Esophagus muscularis mucosa (tissue), 4 donors: ENCODE measurements around the gene FOXN1. TPM values are rescaled to one million over a fixed set of nuclear protein-coding genes. Genes with fewer than 3 reads are reported as not detected.

ENCODE experiments used
- DNase-seq: peaks from one replicate; pipeline ENCODE4 v3.0.0-alpha.2; 2017; ENCODE audit errors: extremely low spot score
- H3K27ac ChIP-seq, 4 donors: fragments of 200-600 bp; sonication (generic); replicated peaks in 1 of 4; 1 replicate in 3 of 4; 2 replicates in 1 of 4; pipeline ENCODE4 v1.5.1; 2016 to 2019; ENCODE audit warnings: mild to moderate bottlenecking in 1 of 4
- H3K27me3 ChIP-seq, 4 donors: fragments of 200-600 bp; sonication (generic); one replicate each; pipeline versions ENCODE4 v1.5.1 to v1.6.0; 2016 to 2019
- H3K36me3 ChIP-seq, 4 donors: fragments of 200-600 bp; sonication (generic); one replicate each; pipeline ENCODE4 v1.5.1; 2016 to 2019
- H3K4me1 ChIP-seq, 4 donors: fragments of 200-600 bp; sonication (generic); one replicate each; pipeline ENCODE4 v1.5.1; 2016 to 2019
- H3K4me3 ChIP-seq, 4 donors: fragments of 200-600 bp; sonication (generic); 1 replicate in 2 of 4; 2 replicates in 2 of 4; pipeline ENCODE4 v1.5.1; 2016 to 2019; ENCODE audit warnings: mild to moderate bottlenecking in 4 of 4, moderate library complexity in 1 of 4
- H3K9me3 ChIP-seq, 4 donors: fragments of 200-600 bp; sonication (generic); 1 replicate in 3 of 4; 2 replicates in 1 of 4; pipeline ENCODE4 v1.5.1; 2016 to 2019
- CTCF ChIP-seq, 3 experiments: fragments of 200-600 bp in 2 of 3; fragments of 450-650 bp in 1 of 3; sonication (generic) in 2 of 3; IDR thresholded peaks; one replicate each; pipeline ENCODE4 v1.5.1; 2017 to 2019; ENCODE audit warnings: antibody characterized with exemption in 3 of 3, mild to moderate bottlenecking in 2 of 3, moderate library complexity in 1 of 3
- EP300 ChIP-seq: sonication (generic); formaldehyde crosslinking; IDR thresholded peaks from one replicate; pipeline ENCODE4 v1.6.1; 2017; ENCODE audit warnings: antibody characterized with exemption
- POLR2A ChIP-seq: fragments of 450-650 bp; IDR thresholded peaks from one replicate; pipeline ENCODE4 v1.6.1; 2017; ENCODE audit warnings: antibody characterized with exemption, moderate library complexity, mild to moderate bottlenecking, low read depth
- POLR2AphosphoS5 ChIP-seq, 2 donors: sonication (generic); formaldehyde crosslinking; IDR thresholded peaks; one replicate each; pipeline ENCODE4 v1.6.1; 2017; ENCODE audit warnings: antibody characterized with exemption in 2 of 2
- WGBS: methylation state at CpG from one replicate; pipeline ENCODE4 v1.1.5; 2018; 5-methylcytosine and 5-hydroxymethylcytosine counted together
- intact Hi-C: fragments of 100-400 bp; cut with DNase I; formaldehyde crosslinking; loops from one replicate; pipeline ENCODE4 v1.15.1; 2023
- total RNA-seq, 4 donors: library from RNA; depleted of rRNA; stranded (reverse); fragments of >200 nt; gene quantifications; one replicate each; pipeline versions ENCODE4 v1.1.0 to v1.2.1, GENCODE V29; 2016

FOXN1 gene
- total RNA-seq, 4 donors from 2014 or later, result not detected

GRCh38 chr17:28550858-28551257 is 44.7 kb downstream of the FOXN1 start:
- WGBS, result no CpG with 5 or more reads among the region's 1 CpG
- H3K4me1 ChIP-seq, result peaks cover 16 to 46% (median 35%) of the 10 kb centered on the region in 4 donors
- no peak overlapping the region for H3K4me3 ChIP-seq
- no peak overlapping the region for H3K27ac ChIP-seq
- no peak for DNase-seq
- intact Hi-C loops, result loop anchor here (5.0 kb wide), 1 partner anchor 46 kb away; the partner anchor contains the start of gene SPAG5
- no peaks in the 10 kb centered on the region for H3K27me3 ChIP-seq
- H3K36me3 ChIP-seq, result peaks cover 16 to 44% (median 38%) of the 10 kb centered on the region in 4 donors
- TF ChIP-seq POLR2AphosphoS5 (IDR thresholded peaks at IDR 0.05) (no peak), CTCF (IDR thresholded peaks at IDR 0.05) (no peak), POLR2A (no peak), EP300 (no peak)
- no peaks in the 10 kb centered on the region for H3K9me3 ChIP-seq

- intact Hi-C loops, result loop anchor here (5.0 kb wide), 1 partner anchor 46 kb away; the partner anchor contains the start of gene SPAG5
- Histone ChIP-seq H3K4me3 (peak overlapping the region; percentile 77 to 91 (median 84)), H3K9me3 (no peaks in the 10 kb centered on the region), H3K36me3 (peaks cover 24 to 45% (median 42%) of the 10 kb centered on the region in 4 donors), H3K27me3 (no peaks in the 10 kb centered on the region), H3K27ac (peak overlapping the region; percentile 62 to 80 (median 78)), H3K4me1 (peaks cover 16 to 46% (median 35%) of the 10 kb centered on the region in 4 donors)
- TF ChIP-seq CTCF (IDR thresholded peaks at IDR 0.05), result no peak
- TF ChIP-seq POLR2AphosphoS5 (IDR thresholded peaks at IDR 0.05), result no peak
- TF ChIP-seq POLR2A, result no peak
- WGBS, result 16% methylated on average over 10 of the region's 10 CpGs
- no peak for DNase-seq
These were observed 45.5 kb downstream of the FOXN1 start for GRCh38 chr17:28551421-28552175.

- H3K4me1 ChIP-seq, result peaks cover 16 to 46% (median 35%) of the 10 kb centered on the region in 4 donors
- peak within 1 kb of the TSS; percentile 62 to 80 (median 78) for H3K27ac ChIP-seq
- intact Hi-C loops, result loop anchor here (5.0 kb wide), 1 partner anchor 45 kb away; the partner anchor contains the start of gene SPAG5
- no peaks in the 10 kb centered on the region for H3K27me3 ChIP-seq
- WGBS, result 6% methylated on average over 15 of the region's 67 CpGs
- no peak for DNase-seq
- peak within 1 kb of the TSS; percentile 77 to 91 (median 84) for H3K4me3 ChIP-seq
- H3K9me3 ChIP-seq, result no peaks in the 10 kb centered on the region
- TF ChIP-seq EP300, result no peak
- no peak for TF ChIP-seq CTCF (IDR thresholded peaks at IDR 0.05)
- TF ChIP-seq POLR2AphosphoS5 (IDR thresholded peaks at IDR 0.05), result peak; percentile 61 to 82
- peaks cover 31 to 45% (median 42%) of the 10 kb centered on the region in 4 donors for H3K36me3 ChIP-seq
These were observed 46.2 kb downstream of the FOXN1 start, which contains the start of gene UNC119 for GRCh38 chr17:28552176-28552999. Gene UNC119 (minus strand): TSS chr17:28552624. CDS start chr17:28552557, 67 bp downstream.

GRCh38 chr17:28553000-28553505 is 46.9 kb downstream of the FOXN1 start:
- Histone ChIP-seq H3K27ac (peak overlapping the region; percentile 62 to 80 (median 78)), H3K4me1 (peaks cover 16 to 44% (median 33%) of the 10 kb centered on the region in 4 donors), H3K4me3 (peak overlapping the region; percentile 77 to 91 (median 84)), H3K27me3 (no peaks in the 10 kb centered on the region), H3K9me3 (no peaks in the 10 kb centered on the region), H3K36me3 (peaks cover 37 to 47% (median 46%) of the 10 kb centered on the region in 4 donors)
- no peak for TF ChIP-seq POLR2A
- intact Hi-C loops, result loop anchor here (5.0 kb wide), 1 partner anchor 44 kb away; the partner anchor contains the start of gene SPAG5
- 97% methylated on average over 5 of the region's 5 CpGs for WGBS
- no peak for DNase-seq
